Panc1 (cell line): Measurements from ENCODE around the gene IQUB.

Experiments used
- SIN3A ChIP-seq: IDR thresholded peaks from 2 replicates; pipeline ENCODE4 v1.6.1; 2012; ENCODE audit warnings: low read depth, mild to moderate bottlenecking, low read length, moderate library complexity, borderline replicate concordance; ENCODE audit not compliant: insufficient read depth
- TF ChIP-seq, protein P1 (sequence below): fragments of 450-650 bp; IDR thresholded peaks from 2 replicates; pipeline ENCODE4 v1.5.1; 2017; ENCODE audit warnings: mild to moderate bottlenecking

DNA sequence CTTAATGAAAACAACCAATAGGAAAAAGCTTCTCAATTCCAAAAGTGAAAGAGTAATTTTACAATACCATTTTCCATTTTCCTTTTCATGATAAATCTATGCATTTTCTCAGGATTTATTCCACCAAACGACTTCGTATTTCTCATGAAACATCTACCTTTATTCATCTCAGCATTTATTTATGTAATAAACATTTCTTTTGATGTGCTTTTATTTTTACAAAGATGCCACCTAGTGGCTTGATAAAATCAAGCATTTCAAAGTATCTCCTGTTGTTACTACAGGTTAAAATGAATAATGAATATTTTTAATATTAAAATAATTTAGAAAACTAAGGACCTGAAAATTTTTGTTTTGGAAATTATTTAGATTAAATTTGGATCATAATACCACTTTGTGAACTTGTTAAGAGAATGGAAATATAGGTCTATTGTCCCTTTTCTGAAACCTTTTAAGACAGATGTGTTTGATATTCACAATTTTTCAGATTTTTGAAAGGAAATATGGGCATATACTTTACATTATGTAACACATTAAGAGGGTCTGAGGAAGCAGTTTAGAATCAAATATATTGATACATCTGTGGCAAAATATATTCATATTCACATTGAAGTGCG is 2.7 kb upstream of the IQUB start:
- TF ChIP-seq SIN3A: no peak
- TF ChIP-seq, protein P1, sequence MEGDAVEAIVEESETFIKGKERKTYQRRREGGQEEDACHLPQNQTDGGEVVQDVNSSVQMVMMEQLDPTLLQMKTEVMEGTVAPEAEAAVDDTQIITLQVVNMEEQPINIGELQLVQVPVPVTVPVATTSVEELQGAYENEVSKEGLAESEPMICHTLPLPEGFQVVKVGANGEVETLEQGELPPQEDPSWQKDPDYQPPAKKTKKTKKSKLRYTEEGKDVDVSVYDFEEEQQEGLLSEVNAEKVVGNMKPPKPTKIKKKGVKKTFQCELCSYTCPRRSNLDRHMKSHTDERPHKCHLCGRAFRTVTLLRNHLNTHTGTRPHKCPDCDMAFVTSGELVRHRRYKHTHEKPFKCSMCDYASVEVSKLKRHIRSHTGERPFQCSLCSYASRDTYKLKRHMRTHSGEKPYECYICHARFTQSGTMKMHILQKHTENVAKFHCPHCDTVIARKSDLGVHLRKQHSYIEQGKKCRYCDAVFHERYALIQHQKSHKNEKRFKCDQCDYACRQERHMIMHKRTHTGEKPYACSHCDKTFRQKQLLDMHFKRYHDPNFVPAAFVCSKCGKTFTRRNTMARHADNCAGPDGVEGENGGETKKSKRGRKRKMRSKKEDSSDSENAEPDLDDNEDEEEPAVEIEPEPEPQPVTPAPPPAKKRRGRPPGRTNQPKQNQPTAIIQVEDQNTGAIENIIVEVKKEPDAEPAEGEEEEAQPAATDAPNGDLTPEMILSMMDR: peak; percentile 26; the same call in 1 of the 2 replicates
